Kidney (tissue), 14 donors: ENCODE data around the gene NOG. TPM values are rescaled to one million over a fixed set of nuclear protein-coding genes. Genes with fewer than 3 reads are reported as not detected.

ENCODE experiments used
- DNase-seq, 5 donors: peaks; one replicate each; pipeline ENCODE4 v3.0.0-alpha.2; 2013 to 2020
- FAIRE-seq: peaks from 2 replicates; lab custom pipeline; 2012; peaks lifted over from hg19 to GRCh38; lab: Jason Lieb, UNC
- H3K27ac ChIP-seq, 2 donors: one replicate each; pipeline ENCODE4 v1.7.0; 2013; ENCODE audit warnings: low read depth in 2 of 2, low read length in 2 of 2, inconsistent platforms in 1 of 2
- H3K27me3 ChIP-seq: one replicate; pipeline ENCODE4 v1.7.1; 2013; ENCODE audit warnings: low read length, inconsistent platforms; ENCODE audit not compliant: control insufficient read depth, insufficient read depth
- H3K36me3 ChIP-seq, 3 donors: one replicate each; pipeline versions ENCODE4 v1.7.0 to v1.7.1; 2013; ENCODE audit warnings: low read length in 3 of 3, control low read depth in 1 of 3, inconsistent platforms in 1 of 3; ENCODE audit not compliant: insufficient read depth in 3 of 3, control insufficient read depth in 2 of 3
- H3K4me1 ChIP-seq, 3 donors: one replicate each; pipeline versions ENCODE4 v1.7.0 to v1.7.1; 2013; ENCODE audit warnings: low read length in 3 of 3, inconsistent platforms in 1 of 3, low read depth in 1 of 3; ENCODE audit not compliant: control insufficient read depth in 2 of 3, insufficient read depth in 2 of 3
- H3K4me3 ChIP-seq, 3 donors: one replicate each; pipeline versions ENCODE4 v1.7.0 to v1.8.1; 2013; ENCODE audit warnings: low read length in 3 of 3, control low read depth in 1 of 3, inconsistent platforms in 1 of 3
- H3K9ac ChIP-seq, 3 donors: one replicate each; pipeline versions ENCODE4 v1.7.0 to v1.7.1; 2013; ENCODE audit warnings: low read length in 3 of 3, control low read depth in 1 of 3, inconsistent platforms in 1 of 3
- H3K9me3 ChIP-seq, 3 donors: one replicate each; pipeline versions ENCODE4 v1.7.0 to v1.7.1; 2013; ENCODE audit warnings: low read length in 3 of 3, control low read depth in 1 of 3, inconsistent platforms in 1 of 3; ENCODE audit not compliant: control insufficient read depth in 2 of 3, insufficient read depth in 1 of 3
- intact Hi-C: fragments of 100-400 bp; cut with DNase I; formaldehyde crosslinking; loops from one replicate; pipeline ENCODE4 v1.11.1; 2022
- polyA plus RNA-seq: library from polyadenylated mRNA; stranded (reverse); fragments of 350-450 nt; fragmentation: Illumina TruSeq; extraction: RNeasy Lipid Tissue Mini Kit (QIAGEN cat#74804); gene quantifications from one replicate; pipeline ENCODE4 v1.2.3, GENCODE V29; 2014; ENCODE audit warnings: low read depth, low replicate concordance; ENCODE audit not compliant: insufficient read depth
- total RNA-seq: library from RNA; stranded (reverse); fragmentation: NEBNext Ultra II Directional; extraction: Animal tissue kit (Norgen Biotek cat#: 25700); gene quantifications from one replicate; pipeline ENCODE4 v1.2.1, GENCODE V29; 2021
- TF ChIP-seq, protein P1 (sequence below): IDR thresholded peaks from 3 replicates; pipeline ENCODE4 v1.5.1; 2012; ENCODE audit warnings: mild to moderate bottlenecking, moderate library complexity, borderline replicate concordance; ENCODE audit not compliant: insufficient read depth; ENCODE audit errors: extremely low read depth
- donor health status: control.
- donor health status: control.
- donor health status: control.
- donor health status: control.
- donor health status: control.
- donor health status: DM: yes; HTN: yes; CAD: no.
- donor health status: Normal renal cell carcinoma (clear cell type).

Gene NOG
- total and polyA plus RNA-seq, 2 donors from 2014 or later: 0.34 to 0.98 TPM

DNA sequence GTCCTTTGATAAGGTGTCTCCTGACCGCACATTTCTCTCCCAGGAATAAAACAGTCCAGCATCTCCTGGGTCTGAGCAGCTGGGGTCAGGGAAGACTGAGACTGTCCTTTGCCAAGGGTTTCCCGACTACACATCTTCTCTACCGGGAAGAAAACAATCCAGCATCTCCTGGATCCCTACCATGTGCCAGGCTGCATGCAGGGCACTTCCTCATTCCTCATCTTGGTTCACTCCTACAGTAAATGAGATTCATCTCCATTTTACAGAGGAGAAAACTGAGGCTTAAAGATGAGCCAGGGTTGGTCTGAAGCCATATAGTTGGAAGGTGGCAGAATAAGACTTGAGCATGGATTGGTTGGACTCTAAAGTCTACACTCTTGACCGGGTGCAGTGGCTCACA, 36.7 kb downstream of the NOG start:
- Histone ChIP-seq H3K27ac (no peak overlapping the region), H3K4me3 (no peak overlapping the region), H3K9me3 (no peaks in the 10 kb centered on the region), H3K27me3 (no peaks in the 10 kb centered on the region), H3K9ac (no peak overlapping the region), H3K36me3 (no peaks in the 10 kb centered on the region), H3K4me1 (no peaks in the 10 kb centered on the region)
- TF ChIP-seq, protein P1, sequence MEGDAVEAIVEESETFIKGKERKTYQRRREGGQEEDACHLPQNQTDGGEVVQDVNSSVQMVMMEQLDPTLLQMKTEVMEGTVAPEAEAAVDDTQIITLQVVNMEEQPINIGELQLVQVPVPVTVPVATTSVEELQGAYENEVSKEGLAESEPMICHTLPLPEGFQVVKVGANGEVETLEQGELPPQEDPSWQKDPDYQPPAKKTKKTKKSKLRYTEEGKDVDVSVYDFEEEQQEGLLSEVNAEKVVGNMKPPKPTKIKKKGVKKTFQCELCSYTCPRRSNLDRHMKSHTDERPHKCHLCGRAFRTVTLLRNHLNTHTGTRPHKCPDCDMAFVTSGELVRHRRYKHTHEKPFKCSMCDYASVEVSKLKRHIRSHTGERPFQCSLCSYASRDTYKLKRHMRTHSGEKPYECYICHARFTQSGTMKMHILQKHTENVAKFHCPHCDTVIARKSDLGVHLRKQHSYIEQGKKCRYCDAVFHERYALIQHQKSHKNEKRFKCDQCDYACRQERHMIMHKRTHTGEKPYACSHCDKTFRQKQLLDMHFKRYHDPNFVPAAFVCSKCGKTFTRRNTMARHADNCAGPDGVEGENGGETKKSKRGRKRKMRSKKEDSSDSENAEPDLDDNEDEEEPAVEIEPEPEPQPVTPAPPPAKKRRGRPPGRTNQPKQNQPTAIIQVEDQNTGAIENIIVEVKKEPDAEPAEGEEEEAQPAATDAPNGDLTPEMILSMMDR: no peak
- FAIRE-seq: no peak
- intact Hi-C loops: no loop called here
- no peak for DNase-seq

- no peak for DNase-seq
- no peak for FAIRE-seq
- Histone ChIP-seq H3K27ac (no peak overlapping the region), H3K36me3 (no peaks in the 10 kb centered on the region), H3K9me3 (no peaks in the 10 kb centered on the region), H3K9ac (no peak overlapping the region), H3K4me1 (no peaks in the 10 kb centered on the region), H3K27me3 (no peaks in the 10 kb centered on the region), H3K4me3 (no peak overlapping the region)
- intact Hi-C loops: no loop called here
- TF ChIP-seq, protein P1: no peak
Measured at GRCh38 chr17:56633681-56634080, 40.2 kb downstream of the NOG start.

DNA sequence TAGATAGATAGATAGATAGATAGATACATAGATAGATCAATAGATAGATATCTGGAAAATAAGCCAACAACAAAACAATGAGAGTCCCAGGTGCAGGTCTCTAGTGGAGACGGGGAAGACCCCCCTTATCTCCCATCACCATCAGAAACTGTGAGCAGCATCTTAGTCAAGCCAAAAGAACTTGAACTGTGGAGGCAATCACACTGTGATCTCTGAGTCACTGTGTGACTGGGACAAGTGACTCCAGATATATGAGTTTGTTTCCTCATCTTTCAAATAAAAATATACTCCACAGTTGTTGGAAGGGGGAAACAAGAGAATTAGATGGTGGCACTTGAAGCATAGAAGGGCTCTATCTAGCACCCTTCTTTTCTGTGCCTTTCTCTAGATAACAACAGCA, 42.1 kb downstream of the NOG start:
- Histone ChIP-seq H3K27ac (no peak overlapping the region), H3K9me3 (no peaks in the 10 kb centered on the region), H3K9ac (no peak overlapping the region), H3K27me3 (no peaks in the 10 kb centered on the region), H3K4me3 (no peak overlapping the region), H3K4me1 (no peaks in the 10 kb centered on the region), H3K36me3 (no peaks in the 10 kb centered on the region)
- DNase-seq (no peak), FAIRE-seq (no peak)
- TF ChIP-seq, protein P1: no peak
- intact Hi-C loops: no loop called here

- intact Hi-C loops: no loop called here
- DNase-seq (no peak), FAIRE-seq (no peak)
- no peaks in the 10 kb centered on the region for H3K9me3 ChIP-seq
- H3K4me3 ChIP-seq: no peak overlapping the region
- no peak overlapping the region for H3K27ac ChIP-seq
- H3K27me3 ChIP-seq: no peaks in the 10 kb centered on the region
- H3K4me1 ChIP-seq: no peaks in the 10 kb centered on the region
- TF ChIP-seq, protein P1: no peak
- H3K36me3 ChIP-seq: no peaks in the 10 kb centered on the region
- H3K9ac ChIP-seq: no peak overlapping the region
Measured at GRCh38 chr17:56636265-56636664, 42.8 kb downstream of the NOG start.
